GM21360 (cell line): Measurements from ENCODE around the gene AMBP.

ENCODE experiments used
- ATAC-seq: cut with Tn5 transposase; IDR thresholded peaks from one replicate; pipeline ENCODE4 v1.9.1; 2021; ENCODE audit warnings: mild to moderate bottlenecking, moderate library complexity; ENCODE audit not compliant: unreplicated experiment

AMBP gene

DNA sequence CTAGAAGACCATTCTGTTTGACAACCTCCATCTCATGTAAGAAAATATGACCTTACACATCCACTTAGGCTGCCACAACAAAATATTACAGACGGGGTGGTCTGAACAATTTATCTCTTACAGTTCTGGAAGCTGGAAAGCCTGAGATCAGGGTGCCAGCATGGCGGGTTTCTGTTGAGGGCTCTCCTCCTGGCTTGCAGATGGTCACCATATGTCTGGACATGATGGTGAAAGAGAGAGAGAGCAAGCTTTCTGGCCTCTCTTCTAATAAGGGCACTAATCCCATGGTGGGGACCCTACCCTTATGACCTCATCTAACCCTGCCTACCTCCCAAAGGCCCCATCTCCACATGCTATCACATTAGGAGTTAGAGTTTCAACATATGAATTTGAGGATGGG is 66.0 kb downstream of the AMBP start:
- no peak for ATAC-seq

DNA sequence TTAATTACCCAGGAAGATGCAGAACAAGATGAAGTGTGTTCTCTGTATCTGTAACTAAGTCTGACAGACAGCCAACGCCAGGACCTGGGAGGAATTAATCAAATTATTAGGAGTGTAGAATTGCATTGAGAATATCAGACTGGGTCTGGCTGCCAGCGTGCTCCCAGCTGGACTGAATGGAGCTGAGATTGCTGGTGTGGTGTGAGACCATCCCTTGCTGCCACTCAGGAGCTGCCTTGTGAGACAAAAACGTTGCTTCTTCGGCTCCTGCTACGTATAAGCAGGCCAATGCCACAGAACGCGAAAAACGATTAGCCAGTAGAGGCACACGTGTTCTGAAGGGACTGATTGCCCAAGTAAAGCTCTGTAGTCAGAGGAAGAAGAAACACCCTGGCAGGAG is 66.8 kb downstream of the AMBP start:
- ATAC-seq: no peak
